ENCODE measurements around the gene TLCD3A.
A peak's percentile ranks its signal among the peaks of the same experiment; 100 is the strongest.
"Not testable (repeated sequence)": the region's sequence is repeated elsewhere in the genome, so short reads cannot be mapped to it uniquely, and the experiment has no call there.

Gene TLCD3A

GRCh38 chr17:732067-732901 lies at the start of gene TLCD3A:
Gene TLCD3A (plus strand): TSS chr17:732596. CDS start chr17:732648, 52 bp downstream.
- DNase-seq, result peak; percentile 77

GRCh38 chr17:683040-683439 lies 49.4 kb upstream of the TLCD3A start:
- DNase-seq, result no peak

DNA sequence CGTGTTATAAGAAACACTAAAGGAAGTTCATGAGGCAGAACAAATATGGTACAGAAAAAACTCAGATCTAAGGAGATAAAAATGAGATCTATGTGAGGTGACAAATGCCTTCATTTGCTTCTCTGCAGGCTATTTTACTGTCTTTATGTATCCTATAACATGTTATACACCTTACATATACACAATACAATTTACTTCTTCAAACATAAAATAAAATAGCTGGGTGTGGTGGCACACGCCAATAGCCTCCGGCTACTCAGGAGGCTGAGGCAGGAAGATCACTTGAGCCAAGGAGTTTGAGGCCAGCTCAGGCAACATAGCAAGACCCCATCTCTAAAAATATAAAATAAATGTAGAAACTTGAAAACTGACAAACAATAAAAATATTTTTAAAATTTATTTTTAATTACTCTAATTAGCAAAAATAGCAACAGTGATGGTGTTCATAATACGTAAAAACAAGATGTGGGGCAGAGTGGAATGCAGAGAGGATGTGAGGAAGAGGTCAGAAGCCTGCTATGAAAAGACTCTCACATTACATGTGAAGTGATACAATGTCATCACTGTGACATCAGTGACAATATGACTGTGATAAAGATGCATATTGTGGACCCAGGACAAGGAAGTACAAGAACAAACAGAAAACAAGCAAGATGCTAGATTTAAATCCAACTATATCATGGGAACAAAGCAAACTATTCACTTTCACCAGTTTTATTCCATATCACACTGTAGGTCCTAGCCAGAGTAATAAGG lies 48.7 kb upstream of the TLCD3A start:
- DNase-seq, result no peak

GRCh38 chr17:685006-685405 lies 47.4 kb upstream of the TLCD3A start:
- DNase-seq, result no peak

- DNase-seq, result no peak
These were observed 44.1 kb upstream of the TLCD3A start for GRCh38 chr17:688100-688989.

DNA sequence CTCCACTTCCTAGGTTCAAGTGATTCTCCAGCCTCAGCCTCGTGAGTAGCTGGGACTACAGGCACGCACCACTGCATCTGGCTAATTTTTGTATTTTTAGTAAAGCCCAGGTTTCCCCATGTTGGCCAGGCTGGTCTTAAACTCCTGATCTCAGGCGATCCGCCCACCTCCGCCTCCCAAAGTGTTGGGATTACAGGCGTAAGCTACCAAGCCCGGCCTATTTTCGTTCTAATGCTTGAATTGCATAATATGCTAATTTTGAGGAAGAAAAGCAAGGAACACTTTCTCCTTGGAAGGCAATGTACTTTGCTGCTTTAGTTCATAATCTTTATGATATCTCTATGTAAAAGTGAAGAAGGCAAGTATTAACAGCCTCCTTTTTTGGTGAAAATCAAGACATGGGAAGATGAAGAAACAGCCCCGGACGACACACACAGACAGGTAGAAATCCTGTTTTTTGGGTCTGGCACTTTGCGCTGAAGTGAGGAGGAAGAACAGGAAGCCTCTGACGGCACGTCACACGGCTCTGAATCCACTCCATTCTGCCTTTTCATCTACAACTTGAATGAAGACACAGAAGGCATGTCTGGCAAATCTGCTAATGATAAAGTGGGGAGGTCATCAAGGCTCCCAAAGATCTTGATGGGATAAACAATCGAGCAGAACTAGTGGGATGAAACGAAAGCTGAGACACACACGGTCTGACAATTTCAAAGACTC lies 42.7 kb upstream of the TLCD3A start:
- no peak for DNase-seq

DNA sequence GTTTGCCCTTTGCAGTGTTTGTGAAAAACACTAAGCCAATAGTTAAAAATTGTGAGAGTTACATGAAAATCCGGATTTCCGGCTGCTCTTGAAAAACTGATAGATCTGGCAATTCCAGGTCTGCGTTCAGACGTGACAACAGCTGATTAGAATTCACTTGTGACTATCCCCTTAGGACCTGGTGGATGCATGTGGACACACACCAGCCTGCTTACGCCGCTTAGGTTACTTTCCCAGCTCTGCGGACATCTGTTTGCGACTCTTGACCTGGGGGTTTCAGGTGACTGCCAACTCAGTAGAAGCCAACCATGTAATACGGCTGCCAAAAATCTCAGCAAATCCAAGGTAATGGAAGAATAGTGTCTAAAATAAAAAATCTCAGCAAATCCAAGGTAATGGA lies 42.0 kb upstream of the TLCD3A start:
- DNase-seq, result no peak

- DNase-seq, result no peak
These were observed 41.0 kb upstream of the TLCD3A start for GRCh38 chr17:691423-691822.

DNA sequence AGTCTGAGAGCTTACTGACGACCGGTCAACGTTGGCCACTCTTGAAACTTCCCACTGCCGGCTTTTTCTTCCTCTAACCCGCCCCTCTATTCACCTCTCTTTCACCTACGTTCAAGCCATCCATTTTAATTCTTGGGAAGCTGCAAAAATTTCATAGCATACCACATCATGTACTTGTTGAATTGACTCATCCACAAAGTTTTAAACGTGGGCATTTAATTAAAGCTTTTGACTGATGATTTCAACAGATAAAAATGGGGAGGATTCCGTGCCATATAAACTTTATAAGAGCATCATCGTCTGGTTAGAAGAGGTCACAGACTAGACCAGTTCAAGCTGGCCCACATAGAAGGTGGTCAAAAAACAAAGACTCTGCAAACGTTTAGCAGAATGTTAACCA lies 40.3 kb upstream of the TLCD3A start:
- DNase-seq, result no peak

GRCh38 chr17:693791-694638 lies 38.4 kb upstream of the TLCD3A start:
- DNase-seq, result no peak

- DNase-seq, result no peak
These were observed 36.0 kb upstream of the TLCD3A start for GRCh38 chr17:696369-696768.

GRCh38 chr17:697682-698081 lies 34.7 kb upstream of the TLCD3A start:
- no peak for DNase-seq

DNA sequence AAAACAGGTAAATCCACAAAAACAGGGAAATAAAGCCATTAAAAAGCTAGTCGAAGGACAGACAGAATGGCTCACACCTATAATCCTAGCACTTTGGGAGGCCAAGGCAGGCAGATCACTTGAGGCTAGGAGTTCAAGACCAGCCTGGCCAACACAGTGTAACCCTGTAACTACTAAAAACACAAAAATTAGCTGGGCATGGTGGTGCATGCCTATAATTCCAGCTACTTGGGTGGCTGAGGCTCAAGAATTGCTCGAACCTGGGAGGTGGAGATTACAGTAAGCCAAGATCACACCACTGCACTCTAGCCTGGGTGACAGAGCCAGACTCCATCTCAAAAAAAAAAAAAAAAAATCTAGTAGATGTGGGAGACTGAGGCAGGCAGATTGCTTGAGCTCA lies 34.3 kb upstream of the TLCD3A start:
- not testable (repeated sequence) for DNase-seq

- no peak for DNase-seq
These were observed 33.1 kb upstream of the TLCD3A start for GRCh38 chr17:699345-699744.

DNA sequence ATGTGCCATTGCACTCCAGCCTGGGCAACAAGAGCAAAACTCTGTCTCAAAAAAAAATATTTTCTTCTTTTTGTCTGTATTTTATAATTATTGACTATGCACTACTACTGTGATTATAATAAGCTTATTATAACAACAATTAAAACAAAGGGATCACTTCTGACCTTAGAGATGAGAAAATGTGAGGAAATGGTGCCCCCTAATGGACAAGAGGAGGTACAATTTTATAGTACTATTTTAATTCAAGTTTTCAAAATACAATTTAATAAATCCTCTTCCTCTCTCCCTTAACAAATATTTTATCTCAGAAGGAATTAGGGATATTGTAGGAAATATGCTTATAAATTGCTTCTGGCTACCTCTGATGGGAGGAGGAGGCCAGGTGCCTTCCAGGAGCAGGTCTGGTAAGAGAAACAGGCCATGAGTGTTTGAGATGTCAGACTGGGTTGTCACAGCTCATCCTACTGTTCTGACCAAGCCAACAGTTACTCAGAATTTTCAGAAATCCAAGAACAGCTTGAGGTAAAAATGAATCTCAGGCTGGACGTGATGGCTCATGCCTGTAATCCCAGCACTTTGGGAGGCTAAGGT lies 31.8 kb upstream of the TLCD3A start:
- DNase-seq, result no peak

DNA sequence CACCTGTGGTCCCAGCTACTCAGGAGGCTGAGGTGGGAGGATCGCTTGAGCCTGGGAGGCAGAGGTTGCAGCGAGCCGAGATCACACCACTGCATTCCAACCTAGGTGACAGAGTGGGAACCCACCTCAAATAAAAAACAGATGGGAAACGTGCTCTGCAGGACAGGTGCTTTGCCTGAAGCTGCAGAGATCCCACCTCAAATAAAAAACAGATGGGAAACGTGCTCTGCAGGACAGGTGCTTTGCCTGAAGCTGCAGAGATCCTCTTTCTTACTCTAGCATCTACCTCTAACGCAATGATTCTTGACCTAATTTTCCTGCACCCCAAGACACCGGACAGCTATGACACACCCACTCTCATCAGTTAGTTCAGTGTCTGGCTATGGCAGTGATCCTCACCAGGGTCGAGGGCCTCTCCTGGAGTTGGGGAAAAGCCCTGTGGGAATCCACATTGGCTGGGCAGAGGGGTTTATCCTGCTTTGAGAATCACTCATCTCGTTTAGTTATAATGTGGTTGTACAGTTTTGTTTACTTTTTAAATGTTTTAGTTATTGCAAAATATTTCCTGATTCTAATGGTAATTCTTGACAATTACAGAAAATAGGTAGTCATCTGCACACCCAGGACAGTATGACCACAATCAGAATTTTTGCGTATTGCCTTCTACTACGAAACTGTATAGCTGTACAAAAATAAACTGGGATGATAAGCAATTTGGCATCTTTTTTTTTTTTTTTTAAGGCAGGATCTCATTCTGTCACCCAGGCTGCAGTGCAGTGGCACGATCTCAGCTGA lies 29.1 kb upstream of the TLCD3A start:
- no peak for DNase-seq

- DNase-seq, result no peak
These were observed 28.1 kb upstream of the TLCD3A start for GRCh38 chr17:704111-704864.

GRCh38 chr17:705011-705410 lies 27.4 kb upstream of the TLCD3A start:
- DNase-seq, result no peak

DNA sequence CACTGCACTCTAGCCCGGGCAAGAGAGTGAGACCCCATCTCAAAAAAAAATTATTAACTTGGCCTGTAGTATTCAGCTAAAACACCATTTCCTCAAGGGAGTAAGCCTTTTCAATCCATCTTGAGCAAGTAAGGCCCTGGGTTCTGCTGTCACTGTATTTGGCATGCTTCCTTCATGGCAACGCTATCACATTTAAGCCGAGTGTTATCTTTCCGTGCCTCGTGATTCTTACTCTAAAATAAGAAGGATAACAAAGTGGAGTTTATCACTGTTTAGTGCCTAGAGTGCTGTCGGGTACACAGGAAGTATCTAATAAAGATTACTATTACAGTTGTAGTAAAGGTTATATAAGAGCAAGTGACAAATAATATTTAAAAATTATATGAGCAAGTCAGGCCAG lies 26.5 kb upstream of the TLCD3A start:
- no peak for DNase-seq

- no peak for DNase-seq
These were observed 24.3 kb upstream of the TLCD3A start for GRCh38 chr17:708132-708531.

Data from stimulated activated CD4-positive, alpha-beta T cell treated with anti-CD3 and anti-CD28 coated beads, Interleukin-15, amount 100 ng/mL, for 24 hours (primary cell).